ENCODE results near the gene CAPNS1. TPM values are rescaled to one million over a fixed set of nuclear protein-coding genes. Genes with fewer than 3 reads are reported as not detected.

CAPNS1 gene
- total and polyA plus RNA-seq, 2 experiments from 2014 or later, result 199 to 320 TPM

DNA sequence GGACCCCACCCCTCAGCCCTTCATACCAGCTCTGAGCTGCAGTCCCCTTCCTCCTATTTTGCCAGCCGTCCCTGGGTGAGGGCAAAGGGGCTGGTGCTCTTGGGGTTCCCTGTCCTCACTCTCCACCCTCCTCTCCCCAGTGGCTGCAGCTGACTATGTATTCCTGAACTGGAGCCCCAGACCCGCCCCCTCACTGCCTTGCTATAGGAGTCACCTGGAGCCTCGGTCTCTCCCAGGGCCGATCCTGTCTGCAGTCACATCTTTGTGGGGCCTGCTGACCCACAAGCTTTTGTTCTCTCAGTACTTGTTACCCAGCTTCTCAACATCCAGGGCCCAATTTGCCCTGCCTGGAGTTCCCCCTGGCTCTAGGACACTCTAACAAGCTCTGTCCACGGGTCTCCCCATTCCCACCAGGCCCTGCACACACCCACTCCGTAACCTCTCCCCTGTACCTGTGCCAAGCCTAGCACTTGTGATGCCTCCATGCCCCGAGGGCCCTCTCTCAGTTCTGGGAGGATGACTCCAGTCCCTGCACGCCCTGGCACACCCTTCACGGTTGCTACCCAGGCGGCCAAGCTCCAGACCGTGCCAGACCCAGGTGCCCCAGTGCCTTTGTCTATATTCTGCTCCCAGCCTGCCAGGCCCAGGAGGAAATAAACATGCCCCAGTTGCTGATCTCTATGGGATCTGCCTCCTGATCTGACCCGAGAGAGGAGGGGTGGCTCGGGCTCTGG, 10.0 kb downstream of the CAPNS1 start:
- Histone ChIP-seq H3K9me3 (ENCODE audit: low read depth) (no peaks in the 10 kb centered on the region), H3K27ac (no peak overlapping the region), H3K79me2 (no peaks in the 10 kb centered on the region), H3K4me1 (ENCODE audit: insufficient read depth) (no peaks in the 10 kb centered on the region), H3K4me2 (no peak overlapping the region), H4K20me1 (ENCODE audit: insufficient read depth, poor library complexity, severe bottlenecking) (no peaks in the 10 kb centered on the region), H3K36me3 (replicated peaks; ENCODE audit: insufficient read depth, low read depth) (no peaks in the 10 kb centered on the region), H2AFZ (no peak overlapping the region), H3K27me3 (no peaks in the 10 kb centered on the region), H3K4me3 (no peak overlapping the region), H3K9me2 (replicated peaks; ENCODE audit: insufficient read depth) (no peaks in the 10 kb centered on the region)
- WGBS (ENCODE audit: low lambda C conversion rate, missing lambda C conversion rate), result 95% methylated on average over 13 of the region's 13 CpGs
- TF ChIP-seq EZH2 (IDR thresholded peaks at IDR 0.05; ENCODE audit: borderline replicate concordance), result no peak
- no peak for TF ChIP-seq EZH2phosphoT487 (IDR thresholded peaks at IDR 0.05; ENCODE audit: low read depth, severe bottlenecking, unreplicated experiment)
- TF ChIP-seq, protein P1, sequence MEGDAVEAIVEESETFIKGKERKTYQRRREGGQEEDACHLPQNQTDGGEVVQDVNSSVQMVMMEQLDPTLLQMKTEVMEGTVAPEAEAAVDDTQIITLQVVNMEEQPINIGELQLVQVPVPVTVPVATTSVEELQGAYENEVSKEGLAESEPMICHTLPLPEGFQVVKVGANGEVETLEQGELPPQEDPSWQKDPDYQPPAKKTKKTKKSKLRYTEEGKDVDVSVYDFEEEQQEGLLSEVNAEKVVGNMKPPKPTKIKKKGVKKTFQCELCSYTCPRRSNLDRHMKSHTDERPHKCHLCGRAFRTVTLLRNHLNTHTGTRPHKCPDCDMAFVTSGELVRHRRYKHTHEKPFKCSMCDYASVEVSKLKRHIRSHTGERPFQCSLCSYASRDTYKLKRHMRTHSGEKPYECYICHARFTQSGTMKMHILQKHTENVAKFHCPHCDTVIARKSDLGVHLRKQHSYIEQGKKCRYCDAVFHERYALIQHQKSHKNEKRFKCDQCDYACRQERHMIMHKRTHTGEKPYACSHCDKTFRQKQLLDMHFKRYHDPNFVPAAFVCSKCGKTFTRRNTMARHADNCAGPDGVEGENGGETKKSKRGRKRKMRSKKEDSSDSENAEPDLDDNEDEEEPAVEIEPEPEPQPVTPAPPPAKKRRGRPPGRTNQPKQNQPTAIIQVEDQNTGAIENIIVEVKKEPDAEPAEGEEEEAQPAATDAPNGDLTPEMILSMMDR (IDR thresholded peaks at IDR 0.05; ENCODE audit: poor library complexity), result no peak
- DNase-seq (ENCODE audit: low spot score), result no peak

DNA sequence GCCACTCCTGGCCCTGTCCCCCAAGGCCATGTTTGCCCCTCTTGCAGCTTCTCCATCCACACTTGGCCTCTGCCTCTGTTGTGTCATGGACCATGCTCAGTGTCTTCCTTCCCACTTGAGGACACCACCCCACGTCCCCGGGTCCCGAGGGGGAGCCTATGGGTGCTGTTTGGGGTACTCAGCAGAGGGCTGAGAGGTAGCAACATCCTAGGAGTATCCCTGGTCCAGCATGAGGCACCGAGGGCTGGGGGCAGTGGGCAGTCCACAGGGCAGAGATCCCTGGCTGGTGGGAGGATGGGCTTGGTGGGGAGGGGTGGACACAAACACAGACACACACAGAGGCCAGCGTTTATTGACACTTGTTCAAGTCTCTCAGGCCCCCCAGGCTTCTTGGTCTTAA, 10.7 kb downstream of the CAPNS1 start:
- Histone ChIP-seq H4K20me1 (ENCODE audit: insufficient read depth, poor library complexity, severe bottlenecking) (no peaks in the 10 kb centered on the region), H2AFZ (no peak overlapping the region), H3K4me1 (ENCODE audit: insufficient read depth) (no peaks in the 10 kb centered on the region), H3K27me3 (no peaks in the 10 kb centered on the region), H3K9me3 (ENCODE audit: low read depth) (no peaks in the 10 kb centered on the region), H3K36me3 (replicated peaks; ENCODE audit: insufficient read depth, low read depth) (no peaks in the 10 kb centered on the region), H3K79me2 (no peaks in the 10 kb centered on the region), H3K27ac (no peak overlapping the region), H3K4me2 (no peak overlapping the region), H3K9me2 (replicated peaks; ENCODE audit: insufficient read depth) (no peaks in the 10 kb centered on the region), H3K4me3 (no peak overlapping the region)
- 97% methylated on average over 5 of the region's 5 CpGs for WGBS (ENCODE audit: low lambda C conversion rate, missing lambda C conversion rate)
- TF ChIP-seq EZH2phosphoT487 (IDR thresholded peaks at IDR 0.05; ENCODE audit: low read depth, severe bottlenecking, unreplicated experiment) (no peak), EZH2 (IDR thresholded peaks at IDR 0.05; ENCODE audit: borderline replicate concordance) (no peak)
- TF ChIP-seq, protein P1 (IDR thresholded peaks at IDR 0.05; ENCODE audit: poor library complexity), result no peak
- no peak for DNase-seq (ENCODE audit: low spot score)

DNA sequence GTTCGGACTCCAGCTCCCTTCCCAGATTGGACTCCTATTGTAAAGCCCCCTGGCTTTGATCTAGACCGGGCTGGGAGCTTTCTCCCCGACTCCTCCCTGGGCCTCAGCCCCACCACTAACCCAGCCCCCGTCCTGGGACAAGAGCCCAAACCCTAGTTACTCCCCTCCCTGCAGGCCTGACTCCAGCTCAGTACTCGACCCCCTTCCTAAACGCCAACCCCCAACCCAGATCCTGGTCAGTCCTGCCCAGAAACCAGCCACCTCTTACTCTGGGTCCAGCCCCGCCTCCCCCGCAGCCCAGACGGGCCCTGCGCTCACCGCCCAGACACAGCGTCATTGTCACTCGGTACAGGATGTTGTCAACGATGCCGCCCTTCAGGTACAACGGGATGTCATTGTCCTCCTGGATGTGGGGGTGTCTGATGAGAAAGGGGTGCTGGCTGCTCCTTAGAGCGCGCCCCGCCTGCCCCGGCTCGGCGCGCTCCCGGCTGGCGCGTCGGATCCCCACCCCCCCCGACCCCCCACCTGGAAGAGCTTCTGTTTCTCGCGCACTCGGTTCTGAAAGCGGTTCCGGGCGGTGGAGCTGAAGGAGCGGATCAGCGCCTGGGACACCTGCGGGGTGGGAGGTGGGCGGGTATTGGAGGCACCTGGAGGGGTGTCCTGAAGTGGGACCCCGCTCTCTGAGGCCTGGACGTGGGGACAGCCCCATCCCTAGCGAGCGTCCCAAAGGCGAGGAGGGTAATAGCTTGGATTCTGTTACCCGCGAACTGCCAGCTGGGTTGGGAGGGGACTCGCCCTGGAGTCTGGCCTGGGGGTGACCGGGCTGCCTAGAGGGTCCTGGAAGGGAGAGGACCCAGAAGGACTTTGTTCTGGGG, 11.5 kb downstream of the CAPNS1 start:
- Histone ChIP-seq H3K79me2 (no peaks in the 10 kb centered on the region), H3K9me2 (replicated peaks; ENCODE audit: insufficient read depth) (no peaks in the 10 kb centered on the region), H3K27me3 (no peaks in the 10 kb centered on the region), H3K4me2 (no peak overlapping the region), H4K20me1 (ENCODE audit: insufficient read depth, poor library complexity, severe bottlenecking) (no peaks in the 10 kb centered on the region), H3K4me3 (no peak overlapping the region), H3K4me1 (ENCODE audit: insufficient read depth) (no peaks in the 10 kb centered on the region), H3K27ac (no peak overlapping the region), H3K36me3 (replicated peaks; ENCODE audit: insufficient read depth, low read depth) (no peaks in the 10 kb centered on the region), H3K9me3 (ENCODE audit: low read depth) (no peaks in the 10 kb centered on the region), H2AFZ (no peak overlapping the region)
- TF ChIP-seq, protein P1 (IDR thresholded peaks at IDR 0.05; ENCODE audit: poor library complexity), result no peak
- no peak for TF ChIP-seq EZH2phosphoT487 (IDR thresholded peaks at IDR 0.05; ENCODE audit: low read depth, severe bottlenecking, unreplicated experiment)
- no peak for TF ChIP-seq EZH2 (IDR thresholded peaks at IDR 0.05; ENCODE audit: borderline replicate concordance)
- 96% methylated on average over 39 of the region's 47 CpGs for WGBS (ENCODE audit: low lambda C conversion rate, missing lambda C conversion rate)
- no peak for DNase-seq (ENCODE audit: low spot score)
